ENCODE results near the gene TMEM234.

TMEM234 gene

DNA sequence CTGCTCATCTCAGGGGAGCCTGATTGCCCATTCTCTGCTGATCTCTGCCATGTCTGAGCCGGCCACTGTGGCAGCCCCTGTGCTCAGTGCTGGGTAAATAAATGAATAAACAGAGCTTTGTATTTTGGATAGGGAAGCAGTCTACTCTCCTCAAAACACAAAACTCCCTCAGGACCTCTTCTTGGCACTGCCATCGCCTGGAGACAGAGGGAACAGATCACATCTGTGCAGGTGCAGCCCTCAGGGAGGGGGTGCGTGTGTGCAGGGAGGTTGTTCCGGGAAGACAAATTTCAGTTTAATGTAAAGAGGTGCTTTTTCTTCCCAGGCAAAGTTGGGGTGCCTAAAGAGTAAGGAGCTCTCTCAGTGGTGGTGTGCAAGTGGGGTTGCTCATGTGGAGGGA, 17.2 kb upstream of the TMEM234 start:
- peak; percentile 42 for DNase-seq

DNA sequence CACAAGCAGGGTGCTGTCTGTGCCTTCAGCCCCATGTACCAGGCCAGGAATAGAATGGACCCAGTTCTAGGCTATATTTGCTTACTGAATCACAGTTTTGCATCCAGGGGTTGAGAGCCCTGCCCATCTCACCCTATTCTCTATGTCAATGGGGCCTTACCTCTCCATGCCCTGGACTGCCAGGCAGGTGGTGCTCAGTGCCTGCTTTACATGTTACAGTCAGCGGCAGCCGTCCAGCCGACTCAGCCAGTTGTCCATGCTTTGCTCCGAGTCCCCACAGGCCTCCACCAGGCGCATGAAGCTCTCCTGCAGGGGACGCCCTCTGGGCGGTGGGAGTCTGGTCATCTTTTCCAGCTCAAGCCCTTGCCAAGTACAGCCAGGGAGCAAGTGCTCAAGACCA, 12.6 kb upstream of the TMEM234 start:
- no peak for DNase-seq

DNA sequence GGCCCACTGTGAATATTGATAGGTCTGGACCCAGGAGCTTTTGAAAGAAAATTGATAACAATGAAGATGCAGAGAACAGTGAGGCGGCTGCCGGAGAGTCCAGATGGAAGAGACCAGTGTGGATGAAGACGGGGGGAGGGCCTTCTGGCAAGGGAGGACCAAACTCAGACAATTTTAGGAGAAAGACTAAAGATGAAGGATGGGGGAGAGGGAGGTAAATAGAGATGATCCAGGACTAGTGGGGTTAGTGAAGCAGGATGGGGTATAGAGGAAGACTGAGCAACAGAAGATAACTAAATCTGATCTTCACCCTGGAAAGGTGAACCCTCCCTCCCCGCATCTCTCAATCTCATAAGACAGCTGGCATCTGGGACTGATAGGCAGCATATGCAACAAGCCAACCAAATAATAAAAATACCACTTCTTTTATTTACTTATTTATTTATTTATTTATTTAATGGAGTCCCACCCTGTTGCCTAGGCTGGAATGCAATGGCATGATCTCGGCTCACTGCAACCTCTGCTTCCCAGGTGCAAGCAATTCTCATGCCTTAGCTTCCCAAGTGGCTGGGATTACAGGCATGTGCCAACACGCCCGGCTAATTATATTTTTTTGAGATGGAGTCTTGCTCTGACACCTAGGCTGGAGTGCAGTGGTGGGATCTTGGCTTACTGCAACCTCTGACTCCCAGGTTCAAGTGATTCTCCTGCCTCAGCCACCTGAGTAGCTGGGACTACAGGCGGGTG, 10.6 kb upstream of the TMEM234 start:
- DNase-seq, result peak; percentile 33

DNA sequence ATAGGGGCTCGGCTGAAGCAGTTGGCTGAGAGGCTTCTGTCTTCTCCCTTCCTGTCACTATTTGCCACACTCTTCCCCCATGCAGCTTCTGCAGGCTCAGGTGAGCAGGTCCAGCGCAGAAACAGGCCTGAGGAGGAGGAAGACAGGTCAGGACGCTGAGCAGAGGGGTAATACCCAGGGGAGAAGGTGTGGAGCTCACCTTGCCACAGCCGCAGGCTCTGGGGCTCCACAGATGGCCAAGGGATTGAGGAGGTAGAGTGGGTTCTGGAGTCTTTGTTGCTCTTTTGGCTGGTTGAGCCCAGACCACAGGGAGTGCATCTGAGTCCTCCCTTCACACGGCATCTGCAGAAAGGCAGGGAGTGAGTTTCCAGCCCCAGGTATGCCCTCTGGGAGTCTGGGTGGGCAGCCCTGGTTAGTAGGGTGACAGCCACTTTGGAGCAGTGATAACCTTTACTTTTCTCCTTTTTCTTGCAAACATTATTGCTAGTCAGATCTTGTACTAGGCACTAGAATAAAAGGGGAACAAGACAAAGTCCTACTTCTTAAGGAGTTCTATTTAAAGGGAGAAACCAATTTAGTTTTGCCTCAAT, 9.8 kb upstream of the TMEM234 start:
- no peak for DNase-seq

DNA sequence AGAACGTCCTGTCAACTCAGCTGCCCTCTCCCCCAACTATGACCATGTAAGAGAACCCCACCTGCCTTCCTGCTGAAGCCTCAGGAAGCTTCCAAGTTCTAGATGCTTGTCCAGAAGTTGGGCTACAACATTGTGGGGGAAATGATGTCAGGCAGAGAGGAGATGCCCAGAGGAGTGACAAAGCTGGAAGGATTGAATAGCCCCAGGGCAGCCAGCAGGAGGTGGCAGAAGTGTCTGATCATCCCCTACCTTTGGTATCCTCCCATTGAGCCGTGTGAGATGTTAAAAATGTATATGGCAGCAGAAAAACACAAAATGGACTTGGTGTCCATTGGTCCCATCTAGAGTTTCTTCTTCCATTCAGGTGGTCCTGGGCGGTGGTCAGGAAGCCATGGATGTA, 6.6 kb upstream of the TMEM234 start:
- DNase-seq, result no peak

DNA sequence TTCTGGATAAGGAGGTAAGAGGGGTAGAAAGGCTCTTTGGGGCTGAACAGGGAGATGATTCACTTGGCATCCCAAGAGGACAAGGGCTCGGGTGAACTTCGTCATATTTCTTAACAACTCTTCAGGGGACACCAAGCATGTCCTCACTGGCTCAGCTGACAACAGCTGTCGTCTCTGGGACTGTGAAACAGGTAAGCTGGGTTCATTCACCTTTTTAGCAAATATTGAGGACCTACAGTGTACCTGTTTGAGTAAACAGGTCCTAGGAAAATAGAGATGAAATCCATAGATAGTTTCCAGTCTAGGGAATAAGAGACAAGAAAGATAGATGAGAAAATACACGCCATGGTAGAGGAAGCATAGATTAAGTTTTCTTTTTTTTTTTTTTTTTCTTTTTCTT, 2.1 kb upstream of the TMEM234 start:
- DNase-seq, result no peak

DNA sequence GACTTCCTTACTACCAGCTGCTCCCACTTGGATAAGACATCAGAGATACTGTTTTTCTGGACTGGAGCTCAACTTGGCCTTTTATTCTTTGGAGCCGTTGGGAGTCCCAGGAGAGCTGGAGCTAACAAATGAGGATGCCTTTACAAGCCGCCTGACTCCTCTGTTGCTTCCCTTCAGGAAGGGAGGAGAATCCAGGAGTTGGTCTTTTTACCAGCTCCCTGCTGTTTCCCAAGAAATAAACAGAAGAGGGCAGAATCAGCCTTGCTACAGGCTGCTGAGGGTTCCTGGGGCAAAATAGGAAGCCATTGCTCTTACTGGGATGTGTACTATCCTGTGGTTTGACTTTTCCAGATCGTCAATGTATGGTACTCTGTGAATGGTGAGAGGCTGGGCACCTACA, 1.5 kb upstream of the TMEM234 start:
- DNase-seq, result no peak

DNA sequence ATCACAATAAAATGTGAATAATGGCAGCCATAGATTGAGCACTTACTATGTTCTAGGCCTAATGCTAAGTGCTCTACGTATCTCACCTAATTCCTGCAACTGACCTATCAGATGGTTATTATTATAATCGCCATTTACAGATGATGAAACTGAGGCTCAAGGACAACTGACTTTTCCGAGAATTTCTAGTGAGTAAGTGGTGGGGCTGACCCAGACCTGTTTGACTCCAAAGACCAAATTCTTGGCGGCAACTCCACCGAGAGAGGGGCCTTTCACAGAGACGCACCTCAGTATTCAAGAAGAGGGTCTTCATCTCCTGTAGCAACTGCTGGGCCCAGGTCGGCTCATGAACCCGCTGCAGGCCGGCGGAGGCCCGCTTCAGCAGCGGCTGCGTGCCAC, 573 bp downstream of the TMEM234 start:
- no peak for DNase-seq

DNA sequence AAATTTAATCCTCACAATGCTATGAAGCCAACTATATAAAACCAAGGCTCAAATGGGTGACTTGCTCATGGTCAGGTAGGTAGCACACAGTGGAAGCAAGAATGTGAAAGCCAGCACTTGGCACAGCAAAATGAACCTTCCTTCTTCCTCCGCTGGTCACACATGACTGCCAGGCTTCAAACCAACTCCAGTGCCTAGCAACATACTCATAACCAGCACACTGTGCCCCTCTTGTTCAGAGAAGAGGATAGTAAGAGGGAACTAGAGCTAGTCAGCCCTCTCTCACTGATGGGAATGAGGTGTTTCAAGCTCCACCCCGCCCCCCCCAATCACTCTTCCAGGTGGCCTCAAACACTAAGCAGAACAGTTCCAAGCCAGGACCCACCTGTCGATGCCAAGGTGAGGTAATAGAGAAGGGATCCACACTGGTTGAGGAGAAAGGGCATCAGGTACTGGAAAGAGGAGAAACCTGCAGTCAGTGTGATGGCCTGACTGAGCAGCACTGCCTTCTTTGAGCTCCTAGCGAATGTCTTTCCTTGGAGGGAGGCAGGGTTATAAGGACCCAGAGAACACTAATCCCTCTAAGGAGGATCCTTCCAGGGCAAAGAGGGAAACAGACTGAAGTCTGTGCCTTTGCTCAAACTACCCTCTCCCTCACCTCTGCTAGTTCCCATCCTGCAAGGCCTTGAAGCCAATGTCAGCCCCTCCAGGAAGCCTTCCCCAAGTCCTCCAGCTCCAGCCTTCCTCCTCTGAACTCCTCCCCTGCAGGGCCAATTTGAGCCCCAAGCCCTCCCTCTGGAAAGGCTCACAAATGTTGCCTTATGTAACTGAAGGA, 1.2 kb downstream of the TMEM234 start:
- DNase-seq, result no peak

DNA sequence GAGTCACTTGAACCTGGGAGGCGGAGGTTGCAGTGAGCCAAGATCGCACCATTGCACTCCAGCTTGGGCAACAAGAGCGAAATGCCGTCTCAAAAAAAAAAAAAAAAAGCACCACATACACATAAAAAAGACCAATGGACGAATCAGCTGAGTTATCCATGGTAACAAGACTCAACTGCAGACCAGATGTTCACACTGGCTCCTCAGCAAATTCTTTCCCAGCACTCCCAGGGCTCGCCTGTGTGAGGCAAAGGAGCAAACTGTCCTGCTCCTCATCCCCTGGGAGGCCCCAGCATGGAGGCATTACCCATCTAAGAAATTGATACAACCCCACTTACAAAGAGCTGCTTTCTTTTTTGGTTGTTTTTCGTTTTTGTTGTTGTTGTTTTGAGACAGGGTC, 3.1 kb downstream of the TMEM234 start:
- DNase-seq, result no peak

DNA sequence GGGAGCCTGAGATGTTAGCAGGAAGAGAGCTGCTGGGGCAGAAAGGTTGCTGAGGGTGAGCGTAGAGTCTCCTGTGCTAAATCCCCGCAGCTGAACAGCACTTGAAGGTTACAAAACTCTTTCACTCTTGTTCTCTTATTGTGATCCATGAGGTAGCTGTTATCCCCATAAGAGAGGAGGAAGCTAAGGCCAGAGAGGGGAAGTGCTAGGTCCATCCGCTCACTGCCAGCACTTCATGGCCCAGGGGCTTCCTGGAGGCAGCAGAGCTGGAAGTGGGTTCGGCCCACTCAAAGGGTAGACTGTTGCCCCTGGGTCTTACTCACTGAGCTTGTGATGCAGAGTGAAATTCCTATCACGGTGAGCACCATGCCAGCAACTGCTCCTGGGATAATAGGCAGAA, 5.6 kb downstream of the TMEM234 start:
- no peak for DNase-seq

DNA sequence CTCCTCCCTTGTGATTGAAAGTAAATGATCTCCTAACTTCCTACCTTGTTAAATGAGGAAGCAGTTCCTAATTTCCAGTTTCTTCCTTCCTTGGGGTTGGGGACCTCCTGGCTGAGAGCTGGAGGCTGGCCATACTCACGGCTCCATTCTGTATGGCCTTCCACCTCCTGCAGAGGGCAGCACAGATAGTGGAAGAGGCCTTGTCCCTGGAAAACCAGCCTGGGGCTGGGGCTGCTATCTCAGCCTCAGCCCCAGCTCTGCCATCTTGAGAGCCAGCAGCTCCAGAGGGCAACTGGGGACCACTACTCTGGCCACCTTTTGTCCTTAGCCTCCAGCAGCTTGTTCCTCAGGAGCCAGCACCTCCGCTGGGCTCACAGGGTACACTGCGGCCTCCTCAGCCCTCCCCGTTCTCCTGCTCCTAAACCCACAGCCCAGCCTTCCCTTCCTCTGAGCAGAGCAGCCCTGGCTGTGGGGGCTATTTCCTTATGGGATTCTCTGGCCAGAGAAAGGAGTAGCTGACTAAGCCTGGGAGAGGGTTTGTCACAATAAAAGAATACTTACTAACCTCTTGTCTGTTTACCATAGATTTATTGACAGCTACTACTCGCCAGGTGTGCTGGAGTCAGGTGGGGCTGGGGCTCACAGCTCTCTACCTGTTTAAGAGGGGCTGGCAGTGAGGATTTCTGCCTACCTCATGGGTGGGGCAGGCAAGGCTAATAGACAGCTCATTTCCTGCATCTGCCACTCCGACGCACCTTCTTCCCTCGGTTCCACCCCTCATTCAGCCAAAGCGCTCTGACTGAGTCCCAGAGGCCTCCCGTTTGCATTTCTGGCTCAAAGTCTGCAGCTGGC, 6.3 kb downstream of the TMEM234 start:
- peak; percentile 26 for DNase-seq

DNA sequence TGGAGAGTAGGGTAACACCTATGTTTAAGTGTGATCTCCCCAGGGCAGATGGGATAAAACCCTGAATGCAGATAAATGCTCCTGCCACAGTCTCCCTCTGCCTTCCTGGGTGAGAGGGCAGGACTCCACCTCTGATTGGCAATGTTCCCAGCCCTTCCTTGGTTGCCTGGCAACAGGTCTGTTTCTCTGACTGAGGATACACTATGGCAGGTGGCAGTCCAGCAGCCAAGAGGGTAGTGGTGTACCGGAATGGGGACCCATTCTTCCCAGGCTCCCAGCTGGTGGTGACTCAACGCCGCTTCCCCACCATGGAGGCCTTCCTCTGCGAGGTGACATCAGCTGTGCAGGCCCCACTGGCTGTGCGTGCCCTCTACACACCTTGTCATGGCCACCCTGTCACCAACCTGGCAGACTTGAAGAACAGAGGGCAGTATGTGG, 13.2 kb downstream of the TMEM234 start, which contains the start of gene DCDC2B:
TSS of gene DCDC2B (plus strand) at position 199 of the 438 bp plus-strand sequence. CDS start at position 204, 5 bp downstream.
- peak; percentile 96 for DNase-seq

DNA sequence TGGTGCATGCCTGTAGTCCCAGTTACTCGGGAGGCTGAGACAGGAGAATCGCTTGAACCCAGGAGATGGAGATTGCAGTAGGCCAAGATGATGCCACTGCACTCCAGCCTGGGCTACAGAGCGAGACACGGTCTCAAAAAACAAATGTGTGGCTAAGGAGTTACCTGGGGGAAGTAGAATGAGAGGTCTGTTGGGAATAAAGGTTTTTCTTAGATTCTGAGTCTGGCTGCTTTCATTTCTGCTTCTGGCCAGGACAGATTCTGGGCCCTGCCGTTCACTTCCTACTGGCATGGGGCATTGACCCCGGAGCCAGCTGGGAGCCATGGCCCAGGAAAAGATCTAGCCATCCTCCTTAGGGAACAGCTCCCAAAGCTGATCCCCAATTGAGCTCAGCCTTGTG, 13.7 kb downstream of the TMEM234 start:
- no peak for DNase-seq

DNA sequence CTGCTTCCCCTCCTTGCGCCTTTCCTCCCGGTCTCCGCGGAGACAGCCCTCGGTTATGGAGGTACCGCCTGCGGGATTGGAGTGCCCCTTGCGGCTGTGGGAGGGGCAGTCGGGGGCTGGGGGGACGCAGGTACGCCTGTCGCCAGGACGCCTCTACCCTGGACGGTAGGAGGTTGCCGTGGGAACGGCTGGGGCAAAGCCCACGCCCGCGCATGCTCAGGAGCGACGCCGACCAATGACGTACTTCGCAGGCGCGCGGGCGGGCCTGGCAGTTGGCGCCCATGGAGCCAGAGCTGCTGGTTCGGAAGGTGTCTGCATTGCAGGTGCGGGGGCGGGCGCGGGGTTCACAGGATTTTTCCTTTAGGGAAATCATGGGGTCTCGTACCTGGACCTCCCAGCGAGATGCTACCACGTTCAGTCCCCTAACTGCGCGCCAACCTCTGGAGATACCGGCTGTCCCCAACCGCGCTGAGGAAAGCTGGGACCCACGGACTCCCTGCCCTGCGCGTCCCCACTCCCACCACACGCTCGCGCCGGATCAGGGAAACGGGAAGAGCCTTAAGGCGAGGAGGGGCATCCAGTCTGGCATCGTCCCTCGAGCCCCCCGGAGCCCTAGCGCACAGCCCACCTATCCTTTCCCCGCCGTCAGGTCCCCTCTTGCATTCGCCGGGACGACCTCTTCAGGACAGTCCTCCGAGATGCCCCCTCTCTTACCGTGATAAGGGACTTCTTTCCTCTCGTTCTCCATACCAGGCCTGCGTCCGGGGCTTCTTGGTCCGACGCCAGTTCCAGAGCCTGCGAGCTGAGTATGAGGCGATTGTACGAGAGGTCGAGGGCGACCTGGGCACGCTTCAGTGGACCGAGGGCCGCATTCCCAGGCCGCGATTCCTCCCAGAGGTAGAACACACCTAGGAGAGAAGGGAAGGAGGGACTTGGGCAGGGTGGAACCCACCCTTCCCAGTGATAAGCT, 16.5 kb downstream of the TMEM234 start, which contains the start of gene IQCC:
TSS of gene IQCC (plus strand) at position 271 of the 970 bp plus-strand sequence. CDS start at position 282, 11 bp downstream.
- DNase-seq, result peak; percentile 98

DNA sequence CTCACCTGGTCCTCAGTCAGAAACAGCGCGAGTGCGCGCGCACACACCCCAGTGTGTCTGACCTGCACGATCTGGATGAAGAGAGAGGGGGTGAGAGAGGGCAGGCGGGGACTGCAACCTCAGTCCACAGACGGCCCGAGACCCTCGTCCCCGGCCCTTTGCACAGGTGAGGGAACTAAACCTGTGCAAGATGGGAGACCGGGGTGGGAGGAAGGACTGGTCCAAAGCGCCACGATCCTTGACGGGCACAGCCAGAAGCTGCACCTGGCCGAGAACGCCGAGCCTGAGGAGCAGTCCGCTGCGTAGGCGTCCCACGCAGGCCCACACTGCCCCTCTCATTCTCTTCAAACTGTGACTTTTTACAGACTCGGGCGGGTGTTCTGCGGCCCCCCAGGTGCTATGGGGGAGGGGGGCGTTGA, 17.2 kb downstream of the TMEM234 start:
- DNase-seq, result peak; percentile 47

DNA sequence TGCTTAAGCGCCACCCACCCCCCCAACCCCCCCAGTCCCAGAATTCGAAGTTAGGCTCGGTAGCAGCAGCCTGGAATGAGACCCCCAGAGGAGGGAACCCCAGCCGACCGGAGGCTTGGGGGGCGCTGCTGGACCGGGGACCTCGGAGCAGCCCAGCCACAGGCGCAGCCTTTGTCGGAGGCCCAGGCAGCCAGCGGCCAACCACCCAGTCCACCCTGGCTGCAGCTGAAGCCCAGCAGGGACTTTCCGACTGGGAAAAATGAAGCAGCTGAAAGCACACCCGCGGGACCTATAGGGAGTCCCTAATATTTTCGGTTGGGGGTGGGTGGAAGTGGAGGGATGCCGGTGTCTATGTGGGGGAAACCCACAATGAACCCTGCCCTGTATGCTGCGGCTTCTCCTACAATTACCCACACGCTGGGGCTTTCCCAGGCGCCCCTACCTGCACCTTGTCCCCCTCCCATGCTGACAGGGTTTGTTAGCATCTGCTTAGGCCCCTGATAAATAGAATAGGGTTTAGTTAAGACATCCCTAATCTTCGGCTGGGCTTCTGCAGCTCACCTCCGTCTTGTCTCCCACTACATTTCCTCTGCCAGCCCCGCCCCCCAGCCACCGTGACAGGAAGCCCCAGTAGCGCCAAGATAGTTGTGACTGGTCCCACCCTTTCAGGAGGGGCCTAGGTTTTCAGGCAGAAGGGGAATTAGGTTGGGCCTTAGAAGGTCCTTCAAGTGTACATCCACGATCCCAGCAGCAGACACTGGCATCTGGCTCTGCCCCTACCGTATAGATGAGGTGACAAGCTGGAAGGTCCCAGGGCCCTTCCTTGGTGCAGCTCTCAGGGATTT, 20.9 kb downstream of the TMEM234 start:
- no peak for DNase-seq

DNA sequence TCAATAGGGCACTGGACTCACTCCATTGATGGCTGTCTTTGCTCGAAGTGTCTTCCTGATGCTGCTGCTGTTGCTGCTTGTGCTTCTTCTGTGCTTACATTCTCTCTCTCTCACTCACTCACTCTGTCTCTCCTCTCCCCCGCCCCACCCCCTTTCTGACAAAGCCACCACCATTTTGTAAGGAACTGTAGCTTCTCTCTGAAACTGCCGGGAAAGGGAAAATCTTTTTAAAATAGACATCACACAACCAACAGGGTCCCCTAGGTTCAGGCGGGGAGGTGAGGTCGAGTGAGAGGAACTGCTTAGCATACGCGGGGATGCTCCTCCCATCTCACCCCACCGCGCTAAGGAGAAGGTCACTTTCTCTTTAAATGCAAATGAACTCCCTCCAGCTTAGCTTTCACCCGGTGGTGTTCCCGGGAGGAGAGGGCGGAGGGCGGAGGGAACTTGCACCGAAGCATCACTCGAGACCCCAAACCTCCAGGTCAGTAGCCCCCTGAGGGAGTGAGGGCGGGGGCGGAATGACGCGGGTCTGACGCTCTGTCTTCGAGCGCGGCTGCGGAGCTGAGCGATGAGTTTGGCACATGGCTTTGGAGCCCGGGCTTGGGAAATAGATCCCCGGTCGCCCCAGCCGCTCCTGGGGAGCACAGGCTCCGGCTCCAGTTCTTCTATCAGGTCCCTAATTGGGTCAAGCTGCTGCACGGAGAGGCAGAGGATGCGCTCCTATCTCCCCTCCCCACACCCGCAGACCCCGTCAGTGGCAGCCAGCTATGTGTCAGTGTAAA, 21.7 kb downstream of the TMEM234 start, which contains the start of gene CCDC28B:
TSS of gene CCDC28B (plus strand) at position 370 of the 785 bp plus-strand sequence. CDS start 1,341 bp downstream, outside the sequence.
- peak; percentile 64 for DNase-seq

DNA sequence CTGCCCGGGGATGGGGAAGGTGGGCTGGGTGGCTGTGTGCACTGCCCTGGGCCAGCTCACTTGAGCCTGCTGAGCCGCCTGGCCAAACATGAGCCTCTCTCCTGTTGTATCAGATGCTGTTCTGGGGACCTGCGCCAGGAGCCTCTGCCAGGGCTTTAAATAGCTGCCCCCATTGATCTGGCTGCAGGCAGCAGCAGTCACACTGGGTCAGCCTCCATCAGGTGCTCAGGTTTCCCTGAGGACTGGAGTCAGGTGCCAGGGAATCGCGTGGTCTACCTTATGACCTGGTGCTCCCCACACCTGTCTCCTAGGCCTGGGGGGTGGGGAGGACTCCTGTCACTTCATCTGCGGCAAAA, 22.5 kb downstream of the TMEM234 start:
- peak; percentile 51 for DNase-seq
